Measurements from ENCODE around the gene TMEM95.

Gene TMEM95

DNA sequence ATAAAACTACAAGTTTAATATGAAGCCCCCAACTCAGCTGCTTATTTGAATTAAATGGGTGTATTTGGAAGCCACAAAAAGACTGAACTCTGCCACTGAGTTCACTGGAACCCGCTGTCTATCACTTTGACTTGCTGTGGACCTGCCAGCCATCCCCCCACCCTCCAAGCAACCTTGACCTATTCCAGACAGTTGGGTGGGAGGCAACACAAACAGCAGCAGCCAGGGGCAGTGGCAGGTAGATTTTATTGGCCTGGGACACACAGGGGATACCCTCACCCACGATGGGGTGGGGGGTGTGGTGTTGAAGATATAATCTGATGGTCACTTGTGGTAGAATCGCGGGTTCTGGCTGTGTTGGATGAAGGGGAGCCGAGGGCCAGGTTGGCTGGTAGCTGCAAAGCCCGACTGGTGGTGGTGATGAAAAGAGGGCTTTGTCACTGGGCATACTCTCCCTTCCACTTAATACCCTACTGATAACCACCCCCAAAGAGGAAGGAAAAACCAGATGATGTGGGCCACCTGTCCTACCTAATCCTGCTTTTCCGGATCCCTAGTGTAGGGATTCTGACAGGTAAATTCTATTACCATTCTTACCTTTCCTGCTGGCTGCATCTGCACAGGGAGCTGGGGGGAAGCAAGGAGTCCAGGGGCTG, 42.4 kb upstream of the TMEM95 start:
- no peak overlapping the region for H3K4me3 ChIP-seq (replicated peaks; ENCODE audit: low read depth, low read length)
- DNase-seq (ENCODE audit: extremely low read depth, low read depth), result no peak
- TF ChIP-seq, protein P1, sequence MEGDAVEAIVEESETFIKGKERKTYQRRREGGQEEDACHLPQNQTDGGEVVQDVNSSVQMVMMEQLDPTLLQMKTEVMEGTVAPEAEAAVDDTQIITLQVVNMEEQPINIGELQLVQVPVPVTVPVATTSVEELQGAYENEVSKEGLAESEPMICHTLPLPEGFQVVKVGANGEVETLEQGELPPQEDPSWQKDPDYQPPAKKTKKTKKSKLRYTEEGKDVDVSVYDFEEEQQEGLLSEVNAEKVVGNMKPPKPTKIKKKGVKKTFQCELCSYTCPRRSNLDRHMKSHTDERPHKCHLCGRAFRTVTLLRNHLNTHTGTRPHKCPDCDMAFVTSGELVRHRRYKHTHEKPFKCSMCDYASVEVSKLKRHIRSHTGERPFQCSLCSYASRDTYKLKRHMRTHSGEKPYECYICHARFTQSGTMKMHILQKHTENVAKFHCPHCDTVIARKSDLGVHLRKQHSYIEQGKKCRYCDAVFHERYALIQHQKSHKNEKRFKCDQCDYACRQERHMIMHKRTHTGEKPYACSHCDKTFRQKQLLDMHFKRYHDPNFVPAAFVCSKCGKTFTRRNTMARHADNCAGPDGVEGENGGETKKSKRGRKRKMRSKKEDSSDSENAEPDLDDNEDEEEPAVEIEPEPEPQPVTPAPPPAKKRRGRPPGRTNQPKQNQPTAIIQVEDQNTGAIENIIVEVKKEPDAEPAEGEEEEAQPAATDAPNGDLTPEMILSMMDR (IDR thresholded peaks at IDR 0.05; ENCODE audit: low read depth, low read length, missing control alignments), result no peak

DNA sequence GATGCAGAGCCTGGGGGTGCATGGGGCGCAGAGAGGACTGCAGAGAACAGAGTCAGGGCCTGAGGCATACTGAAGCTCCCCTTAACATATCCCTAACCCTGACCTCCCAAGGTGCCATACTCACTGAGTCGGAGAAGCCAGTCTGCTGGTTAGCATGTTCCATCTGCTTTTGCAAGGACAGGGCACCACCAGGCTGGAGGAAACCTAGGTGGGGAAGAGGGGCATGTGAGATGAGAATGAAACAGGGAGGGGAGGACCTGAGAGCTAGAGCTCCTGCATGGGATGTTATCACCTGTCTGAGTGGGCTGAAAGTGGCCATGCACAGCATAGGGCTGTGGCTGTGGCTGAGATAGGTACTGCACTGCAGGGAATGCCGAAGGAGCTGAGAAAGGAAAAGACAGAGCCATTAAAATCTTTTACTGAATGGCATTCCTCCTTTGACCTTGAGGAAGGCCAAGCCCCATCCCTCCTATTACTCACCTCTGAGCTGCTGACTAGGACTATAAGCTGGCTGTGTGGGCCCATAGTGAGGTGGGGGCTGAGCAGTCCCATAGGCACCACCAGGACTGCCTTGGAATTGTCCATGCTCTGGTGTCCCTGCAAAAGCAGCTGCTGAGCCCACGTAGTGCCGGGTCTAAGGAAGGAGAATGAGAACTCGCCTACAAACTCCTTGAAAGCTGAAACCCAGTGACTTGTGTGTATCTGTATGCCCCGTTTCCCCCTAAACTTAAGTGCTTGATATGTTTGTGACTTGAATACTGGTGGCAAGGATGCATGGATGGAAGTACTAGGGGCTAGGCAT, 41.7 kb upstream of the TMEM95 start:
- TF ChIP-seq, protein P1 (IDR thresholded peaks at IDR 0.05; ENCODE audit: low read depth, low read length, missing control alignments), result no peak
- DNase-seq (ENCODE audit: extremely low read depth, low read depth), result no peak
- peak overlapping the region; percentile 66 for H3K4me3 ChIP-seq (replicated peaks; ENCODE audit: low read depth, low read length)

DNA sequence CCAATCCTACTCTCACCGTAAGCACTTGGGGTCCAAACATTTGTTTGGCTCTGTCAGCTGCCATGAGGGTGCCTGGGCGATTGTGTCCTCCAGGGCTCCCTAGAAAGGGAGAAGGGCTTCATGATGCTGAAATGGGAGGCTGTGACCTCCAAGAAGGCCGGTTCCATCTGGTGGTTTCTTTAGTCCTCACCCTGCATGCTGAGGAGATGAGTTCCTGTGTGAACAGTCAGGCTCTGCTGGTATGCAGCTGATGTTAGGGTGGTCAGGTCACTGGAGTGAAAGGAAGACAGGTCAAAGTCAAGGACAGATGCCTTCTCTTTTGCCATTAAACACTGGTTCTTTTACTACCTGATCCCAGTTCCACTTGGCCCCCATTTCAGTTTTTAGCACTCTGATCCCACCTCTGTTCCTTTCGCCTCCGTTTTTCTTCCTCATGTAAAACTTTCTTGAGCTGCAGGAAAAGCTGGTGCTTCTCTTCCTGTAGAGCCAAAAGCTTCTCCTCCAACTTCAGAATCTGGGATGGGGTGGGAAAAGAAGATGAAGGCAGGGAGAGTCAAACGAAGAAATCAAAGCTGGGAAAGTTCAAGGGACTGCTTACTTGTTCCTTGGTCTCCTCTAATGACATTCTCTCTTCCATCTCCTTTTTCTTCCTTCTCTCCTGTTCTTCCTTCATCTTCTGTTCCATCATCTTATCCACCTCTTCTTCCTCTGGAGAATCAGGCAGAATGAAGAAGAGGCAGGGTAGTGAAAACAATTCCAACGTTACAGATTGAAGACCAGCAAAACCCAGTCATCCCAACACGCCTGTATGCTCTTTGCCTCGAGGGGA, 40.9 kb upstream of the TMEM95 start:
- DNase-seq (ENCODE audit: extremely low read depth, low read depth), result no peak
- H3K4me3 ChIP-seq (replicated peaks; ENCODE audit: low read depth, low read length), result peak overlapping the region; percentile 66
- TF ChIP-seq, protein P1 (IDR thresholded peaks at IDR 0.05; ENCODE audit: low read depth, low read length, missing control alignments), result no peak

DNA sequence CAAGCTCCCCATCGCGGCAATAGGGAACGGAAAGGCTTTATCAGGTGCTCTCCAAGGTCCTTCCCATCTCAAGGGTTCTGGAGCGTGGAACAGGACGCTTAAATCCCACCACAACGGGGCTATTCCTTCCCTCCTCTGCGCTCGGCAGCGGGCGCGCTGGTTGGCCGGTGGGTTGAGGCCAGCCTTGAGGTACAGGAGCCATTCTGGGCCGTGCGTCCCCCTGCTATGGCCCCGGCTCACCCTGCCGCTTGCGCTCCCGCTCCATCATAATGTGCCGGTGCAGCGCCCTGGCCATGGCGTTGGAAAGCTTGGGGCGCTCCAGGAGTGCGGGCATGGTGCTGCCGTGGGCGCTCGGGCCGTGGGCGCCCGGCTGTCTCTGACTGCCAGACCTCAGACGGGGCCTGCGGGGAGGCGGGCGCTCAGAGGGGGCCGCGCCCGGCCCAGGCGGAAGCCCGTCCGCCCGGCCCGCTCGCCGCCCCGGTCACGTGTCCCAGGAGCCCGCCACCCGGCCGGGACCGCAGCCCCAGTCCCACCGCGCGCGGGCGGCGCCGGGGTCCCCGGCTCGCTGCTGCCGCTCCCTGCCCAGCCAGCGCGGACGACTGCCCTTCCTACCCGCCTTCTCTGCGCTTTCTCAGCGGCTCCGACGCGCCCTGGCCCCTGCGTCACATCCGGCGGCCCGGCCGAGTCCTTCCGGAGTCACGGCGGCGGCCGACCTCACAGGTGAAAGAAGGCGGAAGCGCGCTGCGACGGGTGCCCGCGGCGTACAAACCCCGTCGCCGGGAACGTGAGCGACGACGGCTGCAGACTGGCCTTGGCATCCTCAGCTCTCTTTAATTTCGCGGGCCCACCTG, 40.0 kb upstream of the TMEM95 start, which contains the start of gene GPS2:
GPS2 (minus strand) TSS at position 642 of the 851 bp plus-strand sequence; CDS start at position 334, 308 bp downstream.
- H3K4me3 ChIP-seq (replicated peaks; ENCODE audit: low read depth, low read length), result peak within 1 kb of the TSS; percentile 66
- TF ChIP-seq, protein P1 (IDR thresholded peaks at IDR 0.05; ENCODE audit: low read depth, low read length, missing control alignments), result no peak
- DNase-seq (ENCODE audit: extremely low read depth, low read depth), result no peak

DNA sequence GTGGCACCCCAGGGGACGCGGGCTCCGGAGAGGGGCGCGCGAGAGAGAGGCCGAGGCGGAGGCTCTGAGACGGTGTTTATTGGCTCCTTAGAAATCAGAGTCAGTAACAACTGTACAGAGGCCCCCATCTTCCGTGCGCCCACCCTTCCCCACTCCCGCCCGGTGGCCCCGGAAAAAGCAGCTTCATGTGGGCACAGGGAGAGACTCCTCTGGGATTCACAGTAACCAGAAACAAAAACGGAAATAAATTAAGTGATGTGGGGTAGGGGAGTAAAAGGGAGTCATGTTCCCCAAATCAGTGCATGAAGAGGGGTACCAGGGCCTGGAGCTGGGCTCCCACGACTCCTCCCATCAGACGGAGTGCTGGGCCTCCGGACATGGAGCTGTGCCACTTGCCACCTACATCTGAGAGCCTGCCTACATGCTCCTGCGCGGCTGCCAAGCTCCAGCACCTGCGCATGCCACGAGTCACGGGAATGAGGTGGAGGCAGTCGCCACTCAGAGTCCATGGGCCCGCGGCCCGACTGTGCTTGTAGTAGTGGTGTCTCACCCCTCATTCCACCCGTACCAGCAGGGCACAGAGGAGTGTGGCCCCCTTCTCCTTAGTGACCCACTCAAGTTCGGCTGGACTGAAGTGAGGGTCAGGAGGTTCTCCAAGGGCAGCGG, 39.3 kb upstream of the TMEM95 start:
- peak overlapping the region; percentile 66 for H3K4me3 ChIP-seq (replicated peaks; ENCODE audit: low read depth, low read length)
- no peak for DNase-seq (ENCODE audit: extremely low read depth, low read depth)
- TF ChIP-seq, protein P1 (IDR thresholded peaks at IDR 0.05; ENCODE audit: low read depth, low read length, missing control alignments), result no peak

Data from HFF-Myc (cell line).